Urothelium cell line (cell line): Measurements from ENCODE around the gene CDR2.
"Not testable (repeated sequence)": the region's sequence is repeated elsewhere in the genome, so short reads cannot be mapped to it uniquely, and the experiment has no call there.

Experiments
- DNase-seq: peaks from one replicate; pipeline ENCODE4 v3.0.0; 2011; ENCODE audit warnings: low spot score, mixed read lengths
- FAIRE-seq: peaks from 2 replicates; lab custom pipeline; 2011; peaks lifted over from hg19 to GRCh38; lab: Jason Lieb, UNC

Gene CDR2

DNA sequence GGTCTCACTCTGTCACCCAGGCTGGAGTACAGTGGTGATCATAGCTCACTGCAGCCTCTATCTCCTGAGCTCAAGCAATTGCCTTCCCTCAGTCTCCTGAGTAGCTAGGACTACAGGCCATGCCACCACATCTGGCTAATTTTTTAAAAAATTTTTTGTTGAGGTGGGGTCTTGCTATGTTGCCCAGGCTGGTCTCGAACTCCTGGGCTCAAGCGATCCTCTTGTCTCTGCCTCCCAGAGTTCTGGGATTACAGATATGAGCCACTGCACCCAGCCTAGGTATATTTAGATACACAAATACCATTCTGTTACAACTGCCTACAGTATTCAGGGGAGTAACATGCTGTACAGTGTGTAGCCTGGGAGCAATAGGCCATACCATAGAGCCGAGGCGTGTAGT is 62.9 kb downstream of the CDR2 start:
- FAIRE-seq (no peak), DNase-seq (no peak)

GRCh38 chr16:22308824-22309520 is 65.4 kb downstream of the CDR2 start:
- no peak for DNase-seq
- no peak for FAIRE-seq

- FAIRE-seq, result no peak
- DNase-seq, result no peak
Measured at GRCh38 chr16:22307838-22308237, 66.6 kb downstream of the CDR2 start.

DNA sequence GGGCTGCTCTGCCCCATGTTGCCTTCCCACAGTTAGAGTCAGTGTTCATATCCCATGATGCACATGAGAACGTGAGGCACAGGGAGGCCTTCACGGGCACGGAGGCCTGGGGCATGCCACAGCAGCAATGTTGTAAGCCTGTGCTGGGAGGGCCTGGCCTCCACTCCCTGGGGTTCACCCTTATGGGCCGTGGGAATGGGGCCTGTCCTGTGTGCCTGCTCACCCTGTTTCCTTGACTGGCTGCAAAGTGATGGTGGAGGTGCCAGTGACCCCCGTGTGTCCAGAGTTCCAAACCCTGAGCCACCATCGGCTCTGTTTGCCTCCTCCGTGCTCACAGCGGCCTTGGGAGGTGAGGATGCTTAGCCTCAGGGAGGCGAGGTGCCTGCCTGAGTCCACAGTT is 67.6 kb downstream of the CDR2 start:
- no peak for DNase-seq
- FAIRE-seq, result no peak

DNA sequence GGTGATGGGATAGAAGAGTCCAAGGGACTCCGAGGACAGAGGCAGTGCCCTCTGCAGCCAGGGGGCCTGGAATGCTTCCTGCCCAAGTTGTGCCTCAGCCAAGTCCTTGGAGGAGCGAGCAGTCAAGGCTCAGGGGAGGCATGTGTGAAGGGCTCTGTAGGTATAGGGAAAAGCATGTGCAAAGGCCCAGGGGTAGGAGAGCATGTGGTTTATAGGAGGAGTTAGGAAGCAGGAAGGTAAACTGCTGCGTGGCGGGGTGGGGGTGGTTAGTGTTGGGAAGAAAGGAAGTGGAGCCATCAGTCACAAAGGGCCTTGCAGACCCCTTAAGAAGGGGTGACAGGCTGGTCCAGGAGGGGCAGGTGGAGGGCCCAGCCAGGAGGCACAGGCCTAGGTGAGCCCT is 70.0 kb downstream of the CDR2 start:
- DNase-seq, result no peak
- no peak for FAIRE-seq

DNA sequence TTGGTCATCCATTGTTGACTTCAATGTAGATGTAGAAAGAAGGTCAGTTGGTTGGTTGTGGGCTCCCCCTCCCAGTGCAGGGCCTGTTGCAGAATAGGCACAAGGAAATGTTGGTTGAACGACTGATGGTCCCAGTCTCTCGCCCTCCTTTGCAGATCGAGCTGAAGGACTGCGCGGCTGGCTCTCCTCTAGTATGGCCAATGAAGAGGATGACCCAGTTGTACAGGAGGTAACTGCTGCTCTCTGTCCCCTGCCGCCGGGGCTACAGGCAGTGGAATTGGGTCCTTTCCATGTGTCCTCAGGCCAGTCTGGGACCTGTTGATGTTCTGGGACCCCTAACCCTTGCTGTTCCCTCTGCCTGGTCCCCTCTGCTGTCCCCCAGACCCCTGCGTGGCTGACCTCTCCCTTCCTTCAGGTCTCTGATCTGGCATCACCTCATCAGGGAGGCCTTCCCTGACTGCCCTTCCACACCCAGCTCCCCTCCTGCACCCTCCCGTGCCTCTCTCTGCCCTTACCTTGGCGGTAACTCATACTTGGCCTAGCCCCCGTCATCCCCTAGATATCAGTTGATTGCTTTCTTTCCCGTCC is 71.5 kb downstream of the CDR2 start:
- FAIRE-seq (no peak), DNase-seq (no peak)

- not testable (repeated sequence) for DNase-seq, FAIRE-seq
Measured at GRCh38 chr16:22301423-22301822, 73.0 kb downstream of the CDR2 start.

- no peak for FAIRE-seq
- peak; percentile 53 for DNase-seq
Measured at GRCh38 chr16:22300427-22301071, 73.9 kb downstream of the CDR2 start.

- FAIRE-seq, result no peak
Measured at GRCh38 chr16:22299036-22299435, 75.4 kb downstream of the CDR2 start.

DNA sequence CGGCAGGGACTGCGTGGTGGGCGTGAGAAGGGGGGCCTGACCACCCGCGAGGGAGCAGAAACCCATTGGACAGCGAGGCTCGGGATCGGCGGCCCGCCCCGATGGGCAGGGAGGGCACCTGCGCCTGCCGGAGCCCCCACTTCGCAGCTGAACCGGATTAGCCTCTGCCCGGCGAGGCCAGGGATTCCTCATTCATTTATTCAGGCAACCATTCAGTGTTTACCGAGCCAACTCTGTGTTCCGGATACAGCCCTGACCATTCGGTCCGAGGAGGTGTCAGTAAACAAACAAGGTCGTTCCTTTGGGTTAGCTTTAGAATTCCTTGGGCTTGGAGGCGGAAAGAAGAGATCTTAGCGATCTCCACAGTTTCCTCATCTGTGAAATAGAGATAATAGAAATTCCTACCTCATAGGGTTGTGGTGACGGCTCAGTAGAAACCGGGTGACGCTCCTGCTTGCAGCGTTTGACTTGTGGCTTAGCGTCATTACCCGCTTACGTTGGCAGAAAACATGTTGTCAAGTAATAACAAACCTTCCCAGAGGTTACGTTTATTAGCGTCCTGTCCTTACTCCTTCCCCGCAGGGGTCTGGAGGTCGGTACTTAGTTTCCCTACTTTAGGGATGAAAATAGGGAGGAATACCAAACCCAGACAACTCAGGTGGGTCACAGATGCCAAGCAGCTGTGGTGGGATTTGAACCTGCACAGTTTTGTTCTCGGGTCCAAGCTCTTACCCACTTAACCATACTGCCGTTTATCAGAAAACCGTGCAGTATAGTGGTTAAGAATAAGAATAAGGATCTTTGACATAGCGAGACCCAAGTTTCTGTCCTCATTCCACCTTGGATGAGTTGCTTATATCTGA is 76.3 kb downstream of the CDR2 start:
- DNase-seq (peak; percentile 58), FAIRE-seq (no peak)

More at GRCh38 chr16:22299036-22299435, 75.4 kb downstream of the CDR2 start:
- no peak for DNase-seq

- no peak for FAIRE-seq
- DNase-seq, result peak; percentile 94
Measured at GRCh38 chr16:22297114-22297870, 77.1 kb downstream of the CDR2 start, which contains the start of gene POLR3E. Gene POLR3E (plus strand): TSS chr16:22297409. CDS start chr16:22302969, 5,560 bp downstream.

DNA sequence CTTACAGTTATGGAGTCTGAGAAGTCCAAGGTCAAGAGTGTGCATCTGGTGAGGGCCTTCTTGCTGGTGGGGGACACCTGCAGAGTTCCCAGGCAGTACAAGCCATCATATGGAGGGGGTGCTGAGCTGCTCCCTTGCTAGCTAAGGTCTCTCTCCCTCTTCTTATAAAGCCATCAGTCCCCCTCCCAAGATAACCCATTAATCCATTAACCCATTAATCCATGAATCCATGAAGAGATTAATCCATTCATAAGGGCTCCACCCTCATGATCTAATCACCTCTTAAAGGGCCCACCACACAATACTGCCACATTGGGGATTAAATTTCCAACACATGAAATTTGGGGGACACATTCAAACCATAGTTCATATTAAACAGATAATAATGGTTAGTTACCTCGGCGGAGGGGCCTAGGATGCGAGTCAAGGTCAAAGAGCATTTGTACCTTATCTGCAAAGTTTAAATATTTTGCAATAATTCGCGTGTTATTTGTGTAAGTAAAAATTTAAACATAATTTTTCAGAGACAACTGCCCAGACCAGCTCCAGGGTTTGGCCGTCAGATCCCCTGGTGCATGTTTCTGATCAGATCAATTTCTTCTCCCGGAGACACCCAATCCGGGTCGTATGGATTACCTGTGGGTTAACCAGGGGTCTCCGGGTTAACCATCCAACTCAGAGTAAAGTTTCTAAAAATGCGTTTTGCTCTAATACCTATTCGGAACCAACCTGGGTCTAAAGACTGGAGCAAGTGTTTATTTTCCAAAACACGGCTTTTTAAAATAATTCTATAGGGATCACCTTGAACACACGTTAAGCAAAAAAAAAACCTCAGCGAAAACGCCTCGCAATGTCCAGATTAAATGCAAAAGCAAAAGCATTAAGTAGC is 78.0 kb downstream of the CDR2 start:
- DNase-seq (no peak), FAIRE-seq (no peak)
